CD4-positive, alpha-beta T cell treated with Interleukin-12 subunit alpha and Interleukin-12 subunit beta, for 1 hour (primary cell): Measurements from ENCODE around the gene BSN.

Source experiments
- DNase-seq: peaks from one replicate; pipeline ENCODE4 v3.0.0-alpha.2; 2020

The BSN gene

GRCh38 chr3:49553692-49554632 is at the start of gene BSN:
BSN (plus strand) TSS chr3:49554477; CDS start chr3:49554603, 126 bp downstream.
- DNase-seq, result peak; percentile 90

GRCh38 chr3:49506906-49507305 is 47.4 kb upstream of the BSN start:
- DNase-seq, result no peak

GRCh38 chr3:49509028-49509561 is 45.2 kb upstream of the BSN start:
- no peak for DNase-seq

GRCh38 chr3:49511639-49512038 is 42.6 kb upstream of the BSN start:
- no peak for DNase-seq

- DNase-seq, result no peak
Observed at GRCh38 chr3:49512781-49513355, 41.4 kb upstream of the BSN start.

GRCh38 chr3:49513494-49514124 is 40.7 kb upstream of the BSN start:
- no peak for DNase-seq

- DNase-seq, result no peak
Observed at GRCh38 chr3:49518016-49518415, 36.3 kb upstream of the BSN start.

GRCh38 chr3:49518441-49518840 is 35.8 kb upstream of the BSN start:
- DNase-seq, result no peak

GRCh38 chr3:49519296-49519695 is 35.0 kb upstream of the BSN start:
- no peak for DNase-seq

GRCh38 chr3:49519916-49520385 is 34.3 kb upstream of the BSN start:
- no peak for DNase-seq

- no peak for DNase-seq
Observed at GRCh38 chr3:49523756-49524747, 30.2 kb upstream of the BSN start.

- DNase-seq, result no peak
Observed at GRCh38 chr3:49529567-49529966, 24.7 kb upstream of the BSN start.

- DNase-seq, result no peak
Observed at GRCh38 chr3:49530231-49530630, 24.0 kb upstream of the BSN start.

- DNase-seq, result no peak
Observed at GRCh38 chr3:49530701-49531100, 23.6 kb upstream of the BSN start.

- no peak for DNase-seq
Observed at GRCh38 chr3:49531218-49531617, 23.1 kb upstream of the BSN start.

GRCh38 chr3:49531715-49532114 is 22.6 kb upstream of the BSN start:
- no peak for DNase-seq

GRCh38 chr3:49533031-49533430 is 21.2 kb upstream of the BSN start:
- DNase-seq, result no peak

- no peak for DNase-seq
Observed at GRCh38 chr3:49533786-49534519, 20.3 kb upstream of the BSN start.

GRCh38 chr3:49534581-49535441 is 19.5 kb upstream of the BSN start:
- DNase-seq, result no peak
